Tibial artery (tissue), 4 donors: ENCODE data around the gene MPND.

Source experiments
- DNase-seq, 2 donors: peaks; one replicate each; pipeline ENCODE4 v3.0.0-alpha.2; 2019
- H3K27ac ChIP-seq, 2 donors: fragments of 200-600 bp; sonication (generic) in 1 of 2; 1 replicate in 1 of 2; 2 replicates in 1 of 2; pipeline ENCODE4 v1.5.1; 2018 to 2019; ENCODE audit warnings: mild to moderate bottlenecking in 1 of 2
- H3K27me3 ChIP-seq, 2 donors: fragments of 200-600 bp; sonication (generic) in 1 of 2; one replicate each; pipeline versions ENCODE4 v1.5.1 to v1.6.0; 2016 to 2019
- H3K36me3 ChIP-seq, 3 donors: fragments of 200-600 bp; sonication (generic) in 2 of 3; one replicate each; pipeline ENCODE4 v1.5.1; 2016 to 2019; ENCODE audit warnings: mild to moderate bottlenecking in 2 of 3
- H3K4me1 ChIP-seq, 4 donors: fragments of 200-600 bp; sonication (generic) in 2 of 4; 1 replicate in 3 of 4; 2 replicates in 1 of 4; pipeline ENCODE4 v1.5.1; 2016 to 2019
- H3K4me3 ChIP-seq, 2 donors: fragments of 200-600 bp; sonication (generic) in 1 of 2; 1 replicate in 1 of 2; 2 replicates in 1 of 2; pipeline ENCODE4 v1.5.1; 2018 to 2019; ENCODE audit warnings: mild to moderate bottlenecking in 2 of 2
- H3K9me3 ChIP-seq, 3 donors: fragments of 200-600 bp; sonication (generic) in 1 of 3; one replicate each; pipeline ENCODE4 v1.5.1; 2016 to 2019
- CTCF ChIP-seq, 2 experiments: fragments of 200-600 bp in 1 of 2; fragments of 450-650 bp in 1 of 2; IDR thresholded peaks; one replicate each; pipeline ENCODE4 v1.5.1; 2017 to 2019; ENCODE audit warnings: antibody characterized with exemption in 2 of 2, mild to moderate bottlenecking in 1 of 2, moderate library complexity in 1 of 2
- intact Hi-C: fragments of 100-400 bp; cut with DNase I; formaldehyde crosslinking; loops from one replicate; pipeline ENCODE4 v1.15.0; 2023; ENCODE audit warnings: low total_unique reads

The MPND gene

DNA sequence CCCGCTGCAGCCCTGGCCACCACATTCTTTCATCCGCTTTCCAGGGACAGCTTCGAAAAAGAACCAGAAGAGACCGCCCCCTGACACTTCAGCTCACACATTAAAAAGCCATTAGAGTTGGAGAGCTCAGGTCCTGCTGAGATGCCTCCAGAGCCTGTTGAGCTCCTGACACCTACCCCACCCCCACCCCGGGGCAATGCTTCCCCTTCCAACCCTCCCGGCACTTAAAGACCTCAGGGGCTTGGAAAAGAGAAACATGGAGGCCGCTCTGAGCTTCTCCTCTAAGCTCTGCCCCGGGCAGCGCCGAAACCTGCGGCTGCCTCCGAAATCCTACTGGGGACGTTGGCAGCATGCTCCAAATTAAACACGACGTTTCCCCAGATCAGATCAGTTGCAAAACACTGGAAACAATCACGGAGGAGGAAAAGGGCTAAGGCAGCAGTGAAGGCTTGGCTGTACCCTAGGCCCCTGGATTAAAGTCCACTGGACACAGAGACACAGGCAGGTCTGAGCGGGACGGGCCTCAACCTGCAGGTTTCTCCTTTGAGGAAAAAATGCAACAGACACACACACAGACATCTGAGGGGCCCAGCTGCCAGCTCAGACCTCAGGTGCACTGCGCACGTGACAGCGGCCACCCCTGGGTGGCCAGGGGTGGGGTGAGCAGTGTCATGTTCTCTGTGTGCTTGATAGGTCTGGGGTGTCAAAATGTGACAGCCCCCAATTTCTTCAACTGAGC lies 47.4 kb downstream of the MPND start:
- TF ChIP-seq CTCF (IDR thresholded peaks at IDR 0.05) = no peak
- Histone ChIP-seq H3K4me1 (peaks cover 0 to 75% (median 58%) of the 10 kb centered on the region in 4 donors), H3K36me3 (peaks cover 0 to 8% (median 8%) of the 10 kb centered on the region in 3 donors), H3K9me3 (no peaks in the 10 kb centered on the region), H3K27me3 (no peaks in the 10 kb centered on the region), H3K27ac (peak overlapping the region; percentile 45 to 52), H3K4me3 (peak overlapping the region in 1 of 2 donors; percentile 3)
- intact Hi-C loops = no loop called here
- peak in 1 of 2 donors; percentile 65 for DNase-seq

DNA sequence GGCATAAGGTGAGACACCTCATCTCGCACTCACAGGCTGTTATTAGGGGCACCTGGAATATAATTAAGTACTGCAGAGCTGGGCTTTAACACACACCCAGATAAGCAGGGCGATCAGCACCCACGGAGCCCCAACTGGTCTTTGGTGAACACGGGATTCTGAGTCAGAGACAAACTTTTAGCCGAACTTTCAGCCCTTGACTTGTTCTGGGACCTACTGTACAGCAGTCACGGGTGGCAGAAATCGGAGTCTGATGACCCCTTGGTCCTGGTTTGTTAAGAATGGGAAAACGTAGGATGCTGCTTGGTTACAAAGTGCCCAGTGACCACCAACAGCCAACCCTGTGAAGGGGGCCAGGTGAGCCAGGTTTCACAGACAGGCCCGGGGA lies 47.9 kb downstream of the MPND start:
- DNase-seq = no peak
- peak overlapping the region; percentile 45 to 52 for H3K27ac ChIP-seq
- H3K27me3 ChIP-seq = no peaks in the 10 kb centered on the region
- intact Hi-C loops = no loop called here
- H3K36me3 ChIP-seq = peaks cover 0 to 11% (median 8%) of the 10 kb centered on the region in 3 donors
- peaks cover 0 to 75% (median 57%) of the 10 kb centered on the region in 4 donors for H3K4me1 ChIP-seq
- H3K4me3 ChIP-seq = no peak overlapping the region
- no peaks in the 10 kb centered on the region for H3K9me3 ChIP-seq
- TF ChIP-seq CTCF (IDR thresholded peaks at IDR 0.05) = no peak

DNA sequence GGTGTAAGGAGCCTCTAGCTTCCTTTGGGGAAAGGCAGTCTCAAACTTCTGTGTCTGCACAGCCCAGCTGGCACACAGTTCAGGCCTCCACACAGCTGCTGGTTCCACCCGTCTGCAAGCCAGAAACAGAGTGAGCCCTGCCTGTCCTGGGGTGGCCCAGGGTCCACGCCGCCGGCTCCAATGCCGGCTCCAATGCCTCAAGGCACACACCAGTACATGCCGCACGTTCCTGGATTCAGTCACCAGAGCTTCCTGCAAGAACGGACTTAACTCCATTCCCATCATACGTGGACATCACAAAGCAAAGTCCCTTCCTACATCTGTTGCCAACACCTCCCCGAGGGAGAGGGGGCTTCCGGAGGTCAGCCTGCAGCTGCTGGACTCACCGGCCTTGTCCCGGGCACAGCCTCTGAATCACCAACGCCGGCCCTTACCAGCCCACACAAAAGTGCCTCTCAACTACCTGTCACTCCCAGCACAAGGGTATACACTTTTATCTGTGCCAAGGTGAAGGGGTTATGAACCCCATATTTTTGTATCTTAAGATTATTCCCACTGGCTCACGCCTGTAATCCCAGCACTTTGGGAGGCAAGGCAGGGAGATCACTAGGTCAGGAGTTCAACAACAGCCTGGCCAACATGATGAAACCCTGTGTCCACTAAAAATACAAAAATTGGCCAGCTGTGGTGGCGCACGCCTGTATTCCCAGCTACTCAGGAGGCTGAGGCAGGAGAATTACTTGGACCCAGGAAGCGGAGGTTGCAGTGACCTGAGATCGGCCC lies 48.5 kb downstream of the MPND start:
- intact Hi-C loops = no loop called here
- DNase-seq = no peak
- no peaks in the 10 kb centered on the region for H3K9me3 ChIP-seq
- H3K36me3 ChIP-seq = peaks cover 0 to 11% (median 8%) of the 10 kb centered on the region in 3 donors
- H3K4me1 ChIP-seq = peaks cover 0 to 76% (median 59%) of the 10 kb centered on the region in 4 donors
- H3K4me3 ChIP-seq = no peak overlapping the region
- H3K27ac ChIP-seq = peak overlapping the region; percentile 45 to 52
- H3K27me3 ChIP-seq = no peaks in the 10 kb centered on the region
- no peak for TF ChIP-seq CTCF (IDR thresholded peaks at IDR 0.05)

GRCh38 chr19:4393947-4394590 lies 50.7 kb downstream of the MPND start:
- Histone ChIP-seq H3K9me3 (no peaks in the 10 kb centered on the region), H3K27me3 (no peaks in the 10 kb centered on the region), H3K27ac (peak overlapping the region in 1 of 2 donors; percentile 53), H3K4me3 (no peak overlapping the region), H3K36me3 (peaks cover 0 to 11% (median 11%) of the 10 kb centered on the region in 3 donors), H3K4me1 (peaks cover 0 to 83% (median 58%) of the 10 kb centered on the region in 4 donors)
- DNase-seq = no peak
- intact Hi-C loops = no loop called here
- no peak for TF ChIP-seq CTCF (IDR thresholded peaks at IDR 0.05)

DNA sequence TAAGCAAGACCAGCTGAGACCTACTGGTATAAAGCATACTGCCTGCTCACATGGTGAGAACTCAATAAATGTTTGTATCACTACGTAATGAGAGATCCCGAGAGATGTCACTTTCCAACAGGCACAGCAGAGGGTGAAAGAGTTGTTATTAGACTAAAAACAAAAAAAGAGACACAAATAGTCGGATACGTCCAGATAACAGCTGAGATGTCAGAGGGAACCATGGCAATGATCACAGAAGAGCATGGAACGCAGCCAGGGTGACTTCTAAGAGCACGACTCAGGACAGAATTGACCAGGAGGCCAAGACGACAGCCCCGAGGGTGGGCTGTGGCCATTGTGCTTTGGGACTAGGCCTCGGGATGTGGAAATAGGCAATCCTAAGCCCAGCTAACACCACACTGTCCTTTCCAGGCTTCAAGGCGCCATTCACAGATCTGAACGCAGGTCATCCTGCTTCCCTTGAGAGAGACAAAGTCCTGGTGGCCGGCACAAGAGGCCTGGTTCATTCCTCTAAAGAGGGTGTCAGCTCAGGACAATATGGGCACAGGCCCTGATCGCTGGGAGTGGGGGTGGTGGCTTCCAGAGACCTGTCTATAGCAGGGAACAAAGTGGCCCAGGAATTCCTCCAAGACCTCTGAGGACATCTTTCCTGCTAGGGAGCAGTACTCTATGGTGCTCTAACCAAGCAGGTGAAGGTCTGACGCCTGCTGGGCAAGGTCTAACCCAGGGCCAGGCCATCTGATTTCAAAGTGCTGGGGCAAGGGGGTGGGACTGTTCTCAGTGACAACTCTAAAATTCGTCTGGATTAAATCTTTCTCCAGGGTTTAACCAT lies 53.8 kb downstream of the MPND start:
- intact Hi-C loops = no loop called here
- peaks cover 0 to 72% (median 42%) of the 10 kb centered on the region in 4 donors for H3K4me1 ChIP-seq

More for the DNA sequence above, 53.8 kb downstream of the MPND start:
- no peaks in the 10 kb centered on the region for H3K27me3 ChIP-seq
- no peak for DNase-seq
- H3K9me3 ChIP-seq = no peaks in the 10 kb centered on the region
- H3K4me3 ChIP-seq = no peak overlapping the region
- H3K36me3 ChIP-seq = peaks cover 0 to 11% (median 8%) of the 10 kb centered on the region in 3 donors
- H3K27ac ChIP-seq = peak overlapping the region in 1 of 2 donors; percentile 18
- TF ChIP-seq CTCF (IDR thresholded peaks at IDR 0.05) = no peak
